Tibial artery (tissue), 4 donors: Measurements from ENCODE around the gene PTPRR.

ENCODE experiments used
- DNase-seq, 2 donors: peaks; one replicate each; pipeline ENCODE4 v3.0.0-alpha.2; 2019
- H3K27ac ChIP-seq, 2 donors: fragments of 200-600 bp; sonication (generic) in 1 of 2; 1 replicate in 1 of 2; 2 replicates in 1 of 2; pipeline ENCODE4 v1.5.1; 2018 to 2019; ENCODE audit warnings: mild to moderate bottlenecking in 1 of 2
- H3K27me3 ChIP-seq, 2 donors: fragments of 200-600 bp; sonication (generic) in 1 of 2; one replicate each; pipeline versions ENCODE4 v1.5.1 to v1.6.0; 2016 to 2019
- H3K36me3 ChIP-seq, 3 donors: fragments of 200-600 bp; sonication (generic) in 2 of 3; one replicate each; pipeline ENCODE4 v1.5.1; 2016 to 2019; ENCODE audit warnings: mild to moderate bottlenecking in 2 of 3
- H3K4me1 ChIP-seq, 4 donors: fragments of 200-600 bp; sonication (generic) in 2 of 4; 1 replicate in 3 of 4; 2 replicates in 1 of 4; pipeline ENCODE4 v1.5.1; 2016 to 2019
- H3K4me3 ChIP-seq, 2 donors: fragments of 200-600 bp; sonication (generic) in 1 of 2; 1 replicate in 1 of 2; 2 replicates in 1 of 2; pipeline ENCODE4 v1.5.1; 2018 to 2019; ENCODE audit warnings: mild to moderate bottlenecking in 2 of 2
- H3K9me3 ChIP-seq, 3 donors: fragments of 200-600 bp; sonication (generic) in 1 of 3; one replicate each; pipeline ENCODE4 v1.5.1; 2016 to 2019
- CTCF ChIP-seq, 2 experiments: fragments of 200-600 bp in 1 of 2; fragments of 450-650 bp in 1 of 2; IDR thresholded peaks; one replicate each; pipeline ENCODE4 v1.5.1; 2017 to 2019; ENCODE audit warnings: antibody characterized with exemption in 2 of 2, mild to moderate bottlenecking in 1 of 2, moderate library complexity in 1 of 2
- intact Hi-C: fragments of 100-400 bp; cut with DNase I; formaldehyde crosslinking; loops from one replicate; pipeline ENCODE4 v1.15.0; 2023; ENCODE audit warnings: low total_unique reads

PTPRR gene

GRCh38 chr12:70920251-70920851 is at the start of gene PTPRR:
PTPRR (minus strand) TSS chr12:70920738; CDS start chr12:70920390, 348 bp downstream.
- Histone ChIP-seq H3K27ac (no peak within 1 kb of the TSS), H3K9me3 (no peaks in the 10 kb centered on the region), H3K27me3 (peaks cover 0 to 18% of the 10 kb centered on the region in 2 donors), H3K4me3 (peak within 1 kb of the TSS; percentile 14 to 22), H3K36me3 (no peaks in the 10 kb centered on the region), H3K4me1 (peaks cover 0 to 13% (median 10%) of the 10 kb centered on the region in 4 donors)
- DNase-seq, result no peak
- intact Hi-C loops, result no loop called here
- no peak for TF ChIP-seq CTCF (IDR thresholded peaks at IDR 0.05)

GRCh38 chr12:70966996-70967790 is 46.7 kb upstream of the PTPRR start:
- H3K9me3 ChIP-seq, result no peaks in the 10 kb centered on the region
- no peak for DNase-seq
- no peaks in the 10 kb centered on the region for H3K27me3 ChIP-seq
- no peak overlapping the region for H3K27ac ChIP-seq
- no peak overlapping the region for H3K4me3 ChIP-seq
- peaks cover 0 to 24% (median 2%) of the 10 kb centered on the region in 4 donors for H3K4me1 ChIP-seq
- intact Hi-C loops, result no loop called here
- TF ChIP-seq CTCF (IDR thresholded peaks at IDR 0.05), result no peak
- H3K36me3 ChIP-seq, result no peaks in the 10 kb centered on the region

GRCh38 chr12:70966046-70966445 is 45.5 kb upstream of the PTPRR start:
- no peak overlapping the region for H3K4me3 ChIP-seq
- H3K36me3 ChIP-seq, result no peaks in the 10 kb centered on the region
- H3K4me1 ChIP-seq, result peaks cover 0 to 19% (median 2%) of the 10 kb centered on the region in 4 donors
- no peak overlapping the region for H3K27ac ChIP-seq
- no peaks in the 10 kb centered on the region for H3K9me3 ChIP-seq
- no peak for DNase-seq
- H3K27me3 ChIP-seq, result no peaks in the 10 kb centered on the region
- intact Hi-C loops, result no loop called here
- TF ChIP-seq CTCF (IDR thresholded peaks at IDR 0.05), result no peak

- peak overlapping the region in 1 of 2 donors; percentile 15 for H3K27ac ChIP-seq
- no peaks in the 10 kb centered on the region for H3K9me3 ChIP-seq
- intact Hi-C loops, result no loop called here
- H3K36me3 ChIP-seq, result no peaks in the 10 kb centered on the region
- no peak for TF ChIP-seq CTCF (IDR thresholded peaks at IDR 0.05)
- H3K4me1 ChIP-seq, result peaks cover 0 to 17% (median 2%) of the 10 kb centered on the region in 4 donors
- no peaks in the 10 kb centered on the region for H3K27me3 ChIP-seq
- H3K4me3 ChIP-seq, result no peak overlapping the region
- DNase-seq, result no peak
Observed at GRCh38 chr12:70964867-70965510, 44.5 kb upstream of the PTPRR start.

- no peaks in the 10 kb centered on the region for H3K36me3 ChIP-seq
- TF ChIP-seq CTCF (IDR thresholded peaks at IDR 0.05), result no peak
- no peak for DNase-seq
- intact Hi-C loops, result no loop called here
- no peak overlapping the region for H3K4me3 ChIP-seq
- H3K4me1 ChIP-seq, result peaks cover 0 to 17% (median 2%) of the 10 kb centered on the region in 4 donors
- no peaks in the 10 kb centered on the region for H3K27me3 ChIP-seq
- no peaks in the 10 kb centered on the region for H3K9me3 ChIP-seq
- no peak overlapping the region for H3K27ac ChIP-seq
Observed at GRCh38 chr12:70963081-70963660, 42.6 kb upstream of the PTPRR start.
